Right lung (tissue), 5 donors: ENCODE data around the gene PRSS2. TPM values are rescaled to one million over a fixed set of nuclear protein-coding genes. Genes with fewer than 3 reads are reported as not detected.
A peak's percentile ranks its signal among the peaks of the same experiment; 100 is the strongest.
"Not testable (repeated sequence)": the region's sequence is repeated elsewhere in the genome, so short reads cannot be mapped to it uniquely, and the experiment has no call there.

Source experiments
- DNase-seq, 2 donors: peaks; one replicate each; pipeline ENCODE4 v3.0.0-alpha.2; 2013
- polyA plus RNA-seq, 5 donors: library from polyadenylated mRNA; unstranded; fragments of 120-200 nt; gene quantifications; one replicate each; pipeline versions ENCODE4 v1.2.1 to v1.2.3, GENCODE V29; 2013; ENCODE audit warnings: inconsistent platforms in 1 of 5, low replicate concordance in 1 of 5; ENCODE audit not compliant: insufficient read length in 5 of 5, insufficient read depth in 1 of 5

Gene PRSS2
- polyA plus RNA-seq, 5 donors, result not detected

GRCh38 chr7:142758312-142758711, 12.5 kb upstream of the PRSS2 start:
- not testable (repeated sequence) for DNase-seq

- DNase-seq, result no peak
Measured at GRCh38 chr7:142759433-142759832, 11.3 kb upstream of the PRSS2 start.

DNA sequence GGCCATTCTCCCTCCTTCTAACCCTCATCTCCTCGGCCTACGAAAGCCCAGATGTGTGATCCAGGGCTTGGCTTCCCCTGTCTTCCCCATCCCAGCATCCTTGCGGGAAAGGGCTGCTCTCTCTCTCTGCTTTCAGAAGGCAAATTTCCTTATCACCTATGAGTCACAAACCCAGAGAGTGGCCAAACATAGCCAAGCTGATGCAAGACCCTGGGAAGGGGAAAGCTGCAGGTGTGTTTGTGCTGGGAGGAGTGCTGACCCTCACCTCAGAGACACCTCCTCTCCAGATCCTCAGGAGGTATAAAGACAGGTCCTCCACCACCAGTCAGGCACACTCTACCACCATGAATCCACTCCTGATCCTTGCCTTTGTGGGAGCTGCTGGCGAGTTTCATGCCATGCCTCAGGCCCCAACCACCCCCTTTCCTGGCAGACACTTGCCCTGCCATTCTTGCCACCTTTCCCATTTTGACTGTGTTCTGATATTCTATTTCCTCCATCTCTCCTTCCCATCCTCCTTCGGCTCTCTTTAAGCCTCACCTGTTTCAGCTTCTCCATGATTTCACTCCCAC, 10.6 kb upstream of the PRSS2 start:
- DNase-seq, result no peak

GRCh38 chr7:142761606-142762005, 9.2 kb upstream of the PRSS2 start:
- not testable (repeated sequence) for DNase-seq

GRCh38 chr7:142762104-142762503, 8.7 kb upstream of the PRSS2 start:
- DNase-seq, result no peak

- no peak for DNase-seq
Measured at GRCh38 chr7:142767451-142767850, 3.3 kb upstream of the PRSS2 start.

DNA sequence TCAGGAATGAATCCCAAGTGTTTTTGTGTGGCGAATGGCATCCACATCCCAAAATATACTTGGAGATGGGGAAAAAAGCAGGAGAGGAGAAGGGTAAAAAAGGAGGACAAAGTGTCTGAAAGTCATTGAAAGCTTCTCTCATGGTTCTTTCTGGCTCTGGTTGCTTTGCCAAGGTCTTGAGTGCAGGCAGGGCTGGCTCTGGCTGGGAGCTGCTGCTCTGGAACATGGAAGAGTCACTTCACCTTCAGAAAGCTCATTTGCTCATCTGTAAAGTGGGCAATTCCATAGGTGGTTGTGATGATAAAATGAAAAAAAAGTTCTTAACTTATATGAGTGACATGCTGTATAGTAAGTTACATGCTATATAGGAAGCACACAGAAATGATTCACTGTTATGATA, 2.9 kb upstream of the PRSS2 start:
- no peak for DNase-seq

DNA sequence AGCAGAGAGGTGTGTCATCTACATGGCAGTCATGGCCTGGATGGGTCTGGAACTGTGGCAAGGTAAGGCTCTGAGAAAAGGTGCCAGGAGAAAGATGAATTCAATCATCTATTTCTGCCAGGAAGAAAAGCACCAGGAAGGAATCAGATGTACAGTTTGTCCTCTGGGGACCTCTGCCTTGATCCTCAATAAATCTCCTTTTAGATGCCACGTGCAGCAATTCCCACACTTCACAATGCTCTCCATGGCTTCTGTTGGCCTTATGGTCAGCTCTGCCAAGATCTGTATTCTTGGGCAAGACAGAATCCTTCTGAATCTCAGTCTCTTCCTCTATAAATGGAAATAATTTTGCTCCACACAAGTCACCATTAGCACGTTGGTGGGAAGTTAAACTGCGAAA, 1.9 kb upstream of the PRSS2 start:
- not testable (repeated sequence) for DNase-seq

GRCh38 chr7:142771353-142771723, 568 bp downstream of the PRSS2 start:
- no peak for DNase-seq

DNA sequence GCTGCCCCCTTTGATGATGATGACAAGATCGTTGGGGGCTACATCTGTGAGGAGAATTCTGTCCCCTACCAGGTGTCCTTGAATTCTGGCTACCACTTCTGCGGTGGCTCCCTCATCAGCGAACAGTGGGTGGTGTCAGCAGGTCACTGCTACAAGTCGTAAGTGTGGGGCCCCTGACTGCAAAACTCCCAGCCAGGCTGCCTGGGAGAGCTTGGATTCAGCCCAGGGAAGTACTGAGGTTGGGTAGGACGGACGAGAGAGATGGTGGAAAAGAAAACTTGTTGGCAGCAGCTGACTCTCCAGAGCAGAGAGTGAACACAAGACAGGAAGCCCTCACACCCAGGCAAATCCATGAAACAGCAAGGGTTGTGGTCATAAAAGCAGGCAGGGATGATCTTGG, 1.3 kb downstream of the PRSS2 start:
- DNase-seq, result no peak

- no peak for DNase-seq
Measured at GRCh38 chr7:142772673-142773072, 1.9 kb downstream of the PRSS2 start.

DNA sequence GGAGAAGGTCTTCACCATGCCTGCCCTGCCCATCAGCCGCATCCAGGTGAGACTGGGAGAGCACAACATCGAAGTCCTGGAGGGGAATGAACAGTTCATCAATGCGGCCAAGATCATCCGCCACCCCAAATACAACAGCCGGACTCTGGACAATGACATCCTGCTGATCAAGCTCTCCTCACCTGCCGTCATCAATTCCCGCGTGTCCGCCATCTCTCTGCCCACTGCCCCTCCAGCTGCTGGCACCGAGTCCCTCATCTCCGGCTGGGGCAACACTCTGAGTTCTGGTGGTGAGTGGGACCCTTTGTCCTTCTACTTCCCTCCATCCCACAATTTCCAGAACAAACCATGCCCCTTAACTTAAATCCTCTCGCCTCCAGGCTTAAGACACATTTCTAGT, 2.5 kb downstream of the PRSS2 start:
- DNase-seq, result no peak

GRCh38 chr7:142773937-142774744, 3.4 kb downstream of the PRSS2 start:
- no peak for DNase-seq

- no peak for DNase-seq
Measured at GRCh38 chr7:142774826-142775225, 4.1 kb downstream of the PRSS2 start.

DNA sequence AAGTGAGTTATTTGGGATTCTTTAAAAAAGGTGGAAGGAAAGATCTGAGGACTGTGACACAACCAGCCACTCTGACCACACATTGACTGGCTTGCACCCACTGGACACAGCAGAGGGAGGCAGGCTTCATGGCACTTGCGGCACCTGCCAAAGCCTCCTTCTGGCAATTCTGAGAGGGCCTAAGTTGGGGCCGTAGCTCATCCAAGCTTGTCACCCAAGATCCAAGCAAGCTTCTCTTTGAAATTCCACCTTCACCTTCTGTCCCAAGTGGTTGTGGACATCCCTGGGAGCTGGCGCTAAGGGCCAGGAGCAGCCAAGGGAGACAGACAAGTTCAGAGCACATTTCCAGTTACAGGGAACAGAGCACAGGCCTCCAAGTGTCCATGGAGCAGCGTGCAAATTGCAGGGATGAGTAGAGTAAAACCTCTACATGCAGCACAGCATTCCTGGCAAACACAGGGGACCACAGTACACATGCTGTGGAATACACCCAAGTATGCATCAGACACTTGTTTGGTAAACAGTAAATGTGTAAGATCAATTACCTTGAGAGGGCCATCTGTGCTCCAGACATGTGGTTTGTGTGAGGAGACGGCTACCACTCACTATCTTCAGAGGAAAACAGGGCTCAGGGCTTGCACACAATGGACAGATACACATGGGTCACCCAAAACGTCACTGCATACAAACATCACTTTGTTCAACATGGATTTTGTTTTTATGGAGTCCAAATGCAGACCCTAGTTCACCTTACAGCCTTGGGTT, 4.8 kb downstream of the PRSS2 start:
- not testable (repeated sequence) for DNase-seq

- no peak for DNase-seq
Measured at GRCh38 chr7:142776206-142776844, 5.6 kb downstream of the PRSS2 start.

DNA sequence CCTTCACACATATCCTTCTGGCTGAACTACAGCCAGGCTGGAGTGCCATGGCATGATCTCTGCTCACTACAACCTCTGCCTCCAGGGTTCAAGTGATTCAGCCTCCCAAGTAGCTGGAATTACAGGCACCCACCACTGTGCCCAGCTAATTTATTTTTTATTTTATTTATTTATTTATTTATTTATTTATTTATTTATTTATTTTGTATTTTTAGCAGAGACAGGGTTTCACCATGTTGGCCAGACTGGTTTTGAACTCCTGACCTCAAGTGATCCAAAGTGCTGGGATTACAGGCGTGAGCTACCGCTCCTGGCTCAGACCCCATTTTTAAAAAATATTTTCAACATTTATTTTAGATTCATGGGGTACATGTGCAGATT, 6.1 kb downstream of the PRSS2 start:
- not testable (repeated sequence) for DNase-seq

GRCh38 chr7:142777318-142777717, 6.5 kb downstream of the PRSS2 start:
- no peak for DNase-seq

DNA sequence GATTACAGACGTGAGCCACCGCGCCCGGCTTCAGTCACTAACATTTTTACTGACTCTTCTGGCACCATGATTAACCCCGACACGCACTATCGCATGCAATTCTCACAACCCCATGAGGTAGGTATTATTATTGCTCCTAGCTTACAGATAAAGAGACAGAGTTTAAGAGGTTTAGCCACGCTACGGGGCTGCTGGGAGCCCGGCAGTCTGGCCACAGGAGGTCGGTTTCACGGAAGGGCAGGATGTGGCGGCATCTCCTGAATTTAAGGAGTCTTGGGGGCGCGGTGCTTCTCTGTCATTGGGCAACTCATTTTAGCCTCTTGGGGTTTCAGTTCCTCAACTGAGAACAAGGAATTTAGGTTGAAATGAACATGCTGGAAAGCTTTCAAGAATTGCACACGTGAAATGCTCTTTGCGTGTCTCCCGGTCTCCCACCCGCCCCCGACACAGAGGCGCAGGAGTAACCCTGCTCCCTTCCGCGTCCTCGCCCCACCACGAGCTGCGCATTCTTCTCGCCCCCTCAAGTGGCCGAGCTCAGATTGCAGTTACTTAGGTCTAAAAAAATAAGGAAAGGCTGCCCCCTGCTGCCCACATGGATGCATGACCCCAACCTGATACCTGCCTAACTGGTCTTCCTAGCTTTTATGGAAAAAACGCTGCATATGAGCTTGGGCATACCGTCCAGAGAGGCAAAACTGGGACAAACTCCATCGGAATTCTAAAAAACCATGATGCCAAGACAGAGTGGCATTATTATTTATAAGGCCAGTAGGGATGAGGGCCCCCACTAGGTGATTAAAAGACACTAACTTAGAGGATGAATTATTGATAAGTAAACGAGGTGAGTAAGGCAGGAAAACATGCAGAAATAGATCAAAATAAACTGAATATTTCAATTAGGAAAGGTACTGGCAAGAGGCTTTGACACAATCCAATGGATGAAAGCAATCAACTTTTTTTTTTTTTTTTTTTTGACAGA, 12.4 kb downstream of the PRSS2 start:
- DNase-seq, result peak; percentile 72 to 78

- no peak for DNase-seq
Measured at GRCh38 chr7:142784096-142784495, 13.3 kb downstream of the PRSS2 start.

DNA sequence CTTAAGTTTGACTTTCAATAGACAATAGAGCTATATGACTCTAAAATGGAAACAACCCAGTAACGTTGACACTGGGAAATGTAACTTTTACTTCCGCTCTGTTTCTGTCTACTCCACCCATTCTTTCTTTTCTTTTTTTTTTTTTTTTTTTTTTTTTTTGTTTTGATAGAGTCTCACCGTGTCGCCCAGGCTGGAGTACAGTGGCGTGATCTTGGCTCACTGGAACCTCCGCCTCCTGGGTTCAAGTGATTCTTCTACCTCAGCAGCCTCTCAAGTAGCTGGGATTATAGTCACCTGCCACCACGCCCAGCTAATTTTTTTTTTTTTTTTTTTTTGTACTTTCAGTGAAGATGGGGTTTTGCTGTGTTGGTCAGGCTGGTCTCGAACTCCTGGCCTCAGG, 13.9 kb downstream of the PRSS2 start:
- no peak for DNase-seq
